NCI-H1105 (cell line): ENCODE results near the gene MPV17L.
"Not testable (repeated sequence)": the region's sequence is repeated elsewhere in the genome, so short reads cannot be mapped to it uniquely, and the experiment has no call there.

ENCODE experiments used
- DNase-seq: peaks from one replicate; lab custom pipeline; 2025; lab: John Stamatoyannopoulos, UW

MPV17L gene

GRCh38 chr16:15452246-15452855 is 56.8 kb downstream of the MPV17L start:
- no peak for DNase-seq

DNA sequence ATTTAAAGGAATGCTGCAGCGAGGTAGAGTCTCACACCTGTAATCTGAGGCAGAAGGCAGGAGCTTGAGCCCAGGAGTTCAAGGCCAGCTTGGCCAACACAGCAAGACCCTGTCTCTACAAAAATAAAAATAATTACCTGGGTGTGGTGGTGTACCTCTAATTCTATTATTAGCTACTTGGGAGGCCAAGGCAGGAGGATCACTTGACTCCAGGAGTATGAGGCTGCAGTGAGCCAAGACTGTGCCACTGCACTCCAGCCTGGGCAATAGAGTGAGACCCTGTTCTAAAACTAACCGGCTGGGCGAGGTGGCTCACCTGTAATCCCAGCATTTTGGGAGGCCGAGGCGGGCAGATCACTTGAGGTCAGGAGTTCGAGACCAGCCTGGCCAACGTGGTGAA is 57.7 kb downstream of the MPV17L start:
- DNase-seq: not testable (repeated sequence)

GRCh38 chr16:15454933-15455332 is 59.4 kb downstream of the MPV17L start:
- DNase-seq: not testable (repeated sequence)

GRCh38 chr16:15457400-15457799 is 61.8 kb downstream of the MPV17L start:
- DNase-seq: no peak

DNA sequence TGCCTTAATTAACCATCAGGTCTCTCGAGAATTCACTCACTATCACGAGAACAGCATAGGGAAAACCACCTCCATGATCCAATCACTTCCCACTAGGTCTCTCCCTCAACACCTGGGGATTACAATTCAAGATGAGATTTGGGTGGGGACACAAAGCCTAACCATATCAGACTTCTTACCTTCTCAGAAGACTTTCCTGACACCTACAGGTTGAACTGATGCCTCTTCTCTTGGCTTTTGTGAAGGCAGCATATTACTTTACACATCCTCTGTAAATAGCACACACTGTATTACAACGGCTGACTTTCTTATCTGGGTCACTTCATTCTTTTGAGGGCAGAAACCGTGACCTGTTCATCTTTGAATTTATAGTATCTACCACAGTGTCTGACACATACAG is 62.4 kb downstream of the MPV17L start:
- no peak for DNase-seq

DNA sequence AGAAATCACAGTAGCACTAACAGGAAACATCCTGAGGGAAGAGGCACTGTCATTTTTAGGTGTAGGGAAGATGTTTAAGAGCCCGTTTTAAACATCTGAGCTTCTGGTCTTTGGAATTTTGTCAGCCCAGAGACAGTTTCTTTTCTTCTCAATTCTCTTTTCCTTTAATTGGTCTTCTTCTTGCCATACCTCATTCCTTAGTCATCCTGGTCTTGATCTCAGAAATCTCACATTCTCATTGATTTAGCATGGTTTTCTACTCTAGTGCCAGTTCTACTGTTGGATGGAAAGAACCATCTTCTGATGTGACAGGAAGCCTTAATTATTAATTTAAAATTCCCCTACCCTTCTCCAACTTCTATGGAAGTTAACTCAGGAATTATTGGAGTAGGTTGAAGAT is 64.2 kb downstream of the MPV17L start:
- DNase-seq: no peak

DNA sequence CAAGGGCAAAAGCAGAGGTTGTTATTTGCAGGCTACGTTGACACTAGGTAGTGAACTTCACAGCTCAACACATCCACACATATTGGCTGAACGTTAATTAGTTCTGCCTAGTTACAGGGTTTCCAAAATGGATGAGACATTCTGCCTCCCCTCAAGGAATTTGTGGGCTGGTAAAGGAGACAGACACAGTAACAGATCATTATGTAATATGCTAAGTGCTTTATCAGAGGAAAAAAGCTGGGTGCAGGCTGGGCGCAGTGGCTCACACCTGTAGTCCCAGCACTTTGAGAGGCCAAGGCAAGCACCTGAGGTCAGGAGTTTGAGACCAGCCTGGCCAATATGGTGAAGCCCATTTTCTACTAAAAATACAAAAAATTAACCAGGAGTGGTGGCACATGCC is 65.0 kb downstream of the MPV17L start:
- no peak for DNase-seq

- DNase-seq: no peak
Measured at GRCh38 chr16:15461376-15461775, 65.8 kb downstream of the MPV17L start.
